K562 (cell line): Measurements from ENCODE around the gene USP12. TPM values are rescaled to one million over a fixed set of nuclear protein-coding genes. Genes with fewer than 3 reads are reported as not detected.

Source experiments
- ATAC-seq: fragments of 200-7000 bp; cut with Tn5 transposase; 3 replicates; pipeline ENCODE4 v1.9.1; 2020; ENCODE audit warnings: moderate library complexity
- BruUV-seq: library from RNA; stranded (reverse); fragments of 400-500 nt; replicated peaks from 2 replicates; lab custom pipeline; 2021; lab: Mats Ljungman, UMichigan
- CTCF ChIA-PET: fragments of 300-600 bp; formaldehyde crosslinking; extraction: SDS; loops from one replicate; lab custom pipeline; 2021; ENCODE audit warnings: low intra/inter-chr PET ratio; lab: Yijun Ruan, JAX
- POLR2A ChIA-PET: fragments of 300-600, 350-650 bp; sonication (Branson Sonifier 250); formaldehyde crosslinking; extraction: SDS; loops from one replicate; lab custom pipeline; 2021; ENCODE audit warnings: antibody characterized with exemption, inconsistent platforms; lab: Yijun Ruan, JAX
- DNase-seq, 4 experiments: peaks; one replicate each; pipeline versions ENCODE4 v3.0.0 to v3.0.0-alpha.2; 2011 to 2018; ENCODE audit warnings: low spot score in 3 of 4, mixed read lengths in 3 of 4; ENCODE audit errors: extremely low read depth in 1 of 4
- FAIRE-seq: peaks from 2 replicates; lab custom pipeline; 2011; peaks lifted over from hg19 to GRCh38; lab: Jason Lieb, UNC
- H2AFZ ChIP-seq: 2 replicates; pipeline ENCODE4 v1.6.0; 2011; ENCODE audit warnings: low read depth, low read length, control low read depth, inconsistent platforms
- H3K27ac ChIP-seq: fragments of 200-600 bp; 3 replicates; pipeline ENCODE4 v1.8.0; 2011; ENCODE audit warnings: low read depth, mild to moderate bottlenecking, control low read depth, inconsistent platforms, low read length, moderate library complexity, mixed read lengths; ENCODE audit errors: extremely low read depth
- H3K27me3 ChIP-seq, 2 experiments: fragments of 300-600 bp in 1 of 2; 2 replicates in 1 of 2; 3 replicates in 1 of 2; pipeline versions ENCODE4 v1.6.0 to v1.8.0; 2011; ENCODE audit warnings: inconsistent platforms in 2 of 2, low read length in 2 of 2, mild to moderate bottlenecking in 1 of 2, mixed read lengths in 1 of 2, moderate library complexity in 1 of 2; ENCODE audit not compliant: control insufficient read depth in 2 of 2, insufficient read depth in 2 of 2
- H3K36me3 ChIP-seq: fragments of 300-600 bp; 3 replicates; pipeline ENCODE4 v1.8.0; 2011; ENCODE audit warnings: mild to moderate bottlenecking, low read length, inconsistent platforms; ENCODE audit not compliant: control insufficient read depth, insufficient read depth
- H3K4me1 ChIP-seq, 2 experiments: fragments of 200-600 bp in 1 of 2; replicated peaks in 1 of 2; 2 replicates in 1 of 2; 3 replicates in 1 of 2; pipeline versions ENCODE4 v1.5.1 to v1.8.0; 2011; ENCODE audit warnings: inconsistent platforms in 2 of 2, low read length in 2 of 2, mild to moderate bottlenecking in 1 of 2, mixed read lengths in 1 of 2, moderate library complexity in 1 of 2; ENCODE audit not compliant: control insufficient read depth in 2 of 2, insufficient read depth in 2 of 2
- H3K4me2 ChIP-seq: 2 replicates; pipeline ENCODE4 v1.6.1; 2011; ENCODE audit warnings: low read length, control low read depth, inconsistent platforms, mixed read lengths; ENCODE audit not compliant: insufficient read depth
- H3K4me3 ChIP-seq: fragments of 200-600 bp; sonication (generic), shearing (Covaris generic); 2 replicates; pipeline ENCODE4 v1.5.1; 2016; ENCODE audit warnings: control low read depth, inconsistent platforms
- H3K79me2 ChIP-seq: fragments of 200-600 bp; 3 replicates; pipeline ENCODE4 v1.8.0; 2011; ENCODE audit warnings: low read length, inconsistent platforms; ENCODE audit not compliant: control insufficient read depth, insufficient read depth
- H3K9ac ChIP-seq, 2 experiments: 2 replicates each; pipeline versions ENCODE4 v1.6.0 to v1.6.1; 2011; ENCODE audit warnings: low read depth in 2 of 2, low read length in 2 of 2, control low read depth in 1 of 2, inconsistent platforms in 1 of 2, mild to moderate bottlenecking in 1 of 2, mixed read lengths in 1 of 2; ENCODE audit not compliant: insufficient read depth in 1 of 2
- H3K9me1 ChIP-seq: one replicate; pipeline ENCODE4 v1.6.0; 2011; ENCODE audit warnings: inconsistent platforms, mild to moderate bottlenecking, low read length, moderate library complexity; ENCODE audit not compliant: control insufficient read depth, insufficient read depth
- H3K9me3 ChIP-seq: replicated peaks from 2 replicates; pipeline ENCODE4 v1.5.1; 2011; ENCODE audit warnings: low read depth, low read length, inconsistent platforms; ENCODE audit not compliant: control insufficient read depth, insufficient read depth
- H4K20me1 ChIP-seq: replicated peaks from 2 replicates; pipeline ENCODE4 v1.6.1; 2011; ENCODE audit warnings: low read length, inconsistent platforms, mixed read lengths; ENCODE audit not compliant: control insufficient read depth, insufficient read depth
- BDP1 ChIP-seq: IDR thresholded peaks from 3 replicates; pipeline ENCODE4 v1.6.1; 2011; ENCODE audit not compliant: insufficient read length, insufficient read depth
- E4F1 ChIP-seq: fragments of 250-450 bp; sonication (Bioruptor Pico); IDR thresholded peaks from 2 replicates; pipeline ENCODE4 v1.5.0; 2021; ENCODE audit warnings: mild to moderate bottlenecking, borderline replicate concordance
- HMBOX1 ChIP-seq: sonication (generic); IDR thresholded peaks from 2 replicates; pipeline ENCODE4 v1.6.1; 2016
- STAT5A ChIP-seq: IDR thresholded peaks from 2 replicates; pipeline ENCODE4 v1.6.1; 2012; ENCODE audit warnings: low read length, inconsistent platforms, borderline replicate concordance
- WGBS: fragments of 100-300 bp; shearing (Covaris generic); methylation state at CpG from one replicate; pipeline ENCODE4 v1.1.6; 2016; ENCODE audit warnings: low coverage, mixed read lengths; ENCODE audit not compliant: insufficient coverage; ENCODE audit errors: missing lambda C conversion rate; 5-methylcytosine and 5-hydroxymethylcytosine counted together
- in situ Hi-C: fragments of 300-500 bp; cut with MboI; formaldehyde crosslinking; loops from 4 replicates; pipeline ENCODE4 v1.15.0; 2018; ENCODE audit warnings: inconsistent platforms, mixed read lengths
- intact Hi-C: fragments of 100-400 bp; cut with micrococcal nuclease; formaldehyde crosslinking; loops from 2 replicates; pipeline ENCODE4 v1.14.2; 2022
- polyA plus RNA-seq, 8 experiments: library from polyadenylated mRNA; depleted of rRNA in 4 of 8; stranded (reverse) in 5 of 8; unstranded in 3 of 8; fragments of >200 nt; fragmentation: Nextera tagmentation in 2 of 8; fragmentation: Illumina TruSeq in 1 of 8; extraction: Ambion mirVana in 2 of 8; extraction: Trizol in 1 of 8; gene quantifications; 2 replicates each; pipeline versions ENCODE4 v1.2.1 to v1.2.3, GENCODE V29; 2011 to 2014; ENCODE audit warnings: inconsistent platforms in 1 of 8, missing spikeins in 1 of 8
- total RNA-seq, 7 experiments: library from RNA; depleted of rRNA in 6 of 7; stranded (reverse); fragments of >200 nt in 6 of 7; fragmentation: Illumina TruSeq in 2 of 7; extraction: Trizol in 2 of 7; gene quantifications; 2 replicates each; pipeline versions ENCODE4 v1.2.1 to v1.2.3, GENCODE V29; 2011 to 2021; ENCODE audit warnings: low replicate concordance in 1 of 7

The USP12 gene
- total and polyA plus RNA-seq, 9 of the 15 experiments (the other 6 are each of a cell fraction or from before 2014, with no cell fraction given): 1.8 to 20.5 (median 13.3) TPM

GRCh38 chr13:27133889-27134288 lies 37.7 kb downstream of the USP12 start:
- WGBS: 92% methylated on average over 2 of the region's 2 CpGs
- Histone ChIP-seq H3K27me3 (no peaks in the 10 kb centered on the region), H3K9me3 (no peaks in the 10 kb centered on the region), H3K36me3 (no peaks in the 10 kb centered on the region), H4K20me1 (no peaks in the 10 kb centered on the region), H2AFZ (no peak overlapping the region), H3K4me2 (no peak overlapping the region), H3K9ac (no peak overlapping the region), H3K4me1 (peaks cover 9 to 27% of the 10 kb centered on the region in 2 experiments; a peak in 4 of 5 replicates), H3K4me3 (no peak overlapping the region), H3K9me1 (no peaks in the 10 kb centered on the region), H3K79me2 (peaks cover 95% of the 10 kb centered on the region), H3K27ac (no peak overlapping the region)
- intact Hi-C loops: no loop called here
- in situ Hi-C loops: no loop called here
- ATAC-seq: no peak
- no peak for DNase-seq
- no peak for FAIRE-seq
- no peak for TF ChIP-seq E4F1 (CRISPR knock-in tag)
- ChIA-PET POLR2A (interaction anchor here (0.8 to 2.1 kb wide), 3 partner anchors 8 to 147 kb away, joined by 3 to 5 read pairs (median 4); no protein-coding TSS in a partner anchor), CTCF (no interaction called here)
- BruUV-seq: no TSS peak

GRCh38 chr13:27132538-27132937 lies 39.1 kb downstream of the USP12 start:
- H3K9ac ChIP-seq: no peak overlapping the region
- no peak for DNase-seq
- peaks cover 3 to 18% of the 10 kb centered on the region in 2 experiments; a peak in 3 of 5 replicates for H3K4me1 ChIP-seq
- peak; percentile 35 for FAIRE-seq
- no peak overlapping the region for H3K4me3 ChIP-seq
- H3K9me3 ChIP-seq: no peaks in the 10 kb centered on the region
- H2AFZ ChIP-seq: no peak overlapping the region
- BruUV-seq: no TSS peak
- WGBS: 70% methylated on average over 5 of the region's 5 CpGs
- peak; percentile 45 for ATAC-seq
- CTCF ChIA-PET: no interaction called here
- H4K20me1 ChIP-seq: no peaks in the 10 kb centered on the region
- H3K36me3 ChIP-seq: no peaks in the 10 kb centered on the region
- in situ Hi-C loops: no loop called here
- POLR2A ChIA-PET: interaction anchor here (0.8 kb wide), 1 partner anchor 9 kb away, joined by 3 read pairs; no protein-coding TSS in a partner anchor
- no peak overlapping the region for H3K4me2 ChIP-seq
- intact Hi-C loops: no loop called here
- H3K79me2 ChIP-seq: peaks cover 95% of the 10 kb centered on the region
- H3K27ac ChIP-seq: no peak overlapping the region
- no peaks in the 10 kb centered on the region for H3K9me1 ChIP-seq
- TF ChIP-seq HMBOX1 (no peak), BDP1 (no peak), STAT5A (no peak)
- no peaks in the 10 kb centered on the region for H3K27me3 ChIP-seq
